ENCODE results near the gene TTN.

GRCh38 chr2:178550352-178550751 is 256.9 kb downstream of the TTN start:
- no peak for TF ChIP-seq POLR2AphosphoS5 (IDR thresholded peaks at IDR 0.05; ENCODE audit: low read depth, low read length)
- TF ChIP-seq CTCF (IDR thresholded peaks at IDR 0.05) = no peak
- no peak for TF ChIP-seq REST (IDR thresholded peaks at IDR 0.05; ENCODE audit: insufficient read depth in 1 of 2, low read depth in 2 of 2, low read length in 1 of 2)
- TF ChIP-seq SIN3A (IDR thresholded peaks at IDR 0.05; ENCODE audit: borderline replicate concordance, insufficient read depth, low read depth, low read length) = no peak

All from Panc1 (cell line).